ENCODE results near the gene ACSM6.

DNA sequence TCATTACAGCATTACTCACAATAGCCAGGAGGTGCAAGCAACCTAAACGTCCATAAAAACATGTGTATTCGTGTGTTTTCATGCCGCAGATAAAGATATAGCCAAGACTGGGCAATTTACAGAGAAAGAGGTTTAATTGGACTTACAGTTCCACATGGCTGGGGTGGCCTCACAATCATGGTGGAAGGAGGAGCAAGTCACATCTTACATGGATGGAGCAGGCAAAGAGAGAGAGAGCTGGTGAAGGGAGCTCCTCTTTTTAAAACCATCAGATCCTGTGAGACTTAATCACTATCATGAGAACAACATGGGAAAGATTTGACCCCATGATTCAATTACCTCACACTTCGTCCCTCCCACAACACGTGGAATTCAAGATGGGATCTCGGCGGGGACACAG lies 63.8 kb downstream of the ACSM6 start:
- TF ChIP-seq ZFP30 (CRISPR knock-in tag; IDR thresholded peaks at IDR 0.05) (no peak), POU6F1 (CRISPR knock-in tag; IDR thresholded peaks at IDR 0.05; ENCODE audit: borderline replicate concordance, low read depth) (no peak), ZFP3 (CRISPR knock-in tag; IDR thresholded peaks at IDR 0.05) (no peak), ZNF565 (CRISPR knock-in tag; conservative IDR thresholded peaks at IDR 0.05; ENCODE audit: low read depth) (no peak), TCF4 (CRISPR knock-in tag; IDR thresholded peaks at IDR 0.05; ENCODE audit: borderline replicate concordance) (no peak), BACH2 (CRISPR knock-in tag; IDR thresholded peaks at IDR 0.05; ENCODE audit: borderline replicate concordance) (no peak), RARB (CRISPR knock-in tag; IDR thresholded peaks at IDR 0.05) (no peak), GLIS3 (CRISPR knock-in tag; IDR thresholded peaks at IDR 0.05) (no peak), CSDC2 (CRISPR knock-in tag; IDR thresholded peaks at IDR 0.05) (no peak), PATZ1 (CRISPR knock-in tag; IDR thresholded peaks at IDR 0.05; ENCODE audit: borderline replicate concordance) (no peak), ARNTL (CRISPR knock-in tag; IDR thresholded peaks at IDR 0.05; ENCODE audit: borderline replicate concordance, low read depth) (no peak)
- TF ChIP-seq, protein P1, sequence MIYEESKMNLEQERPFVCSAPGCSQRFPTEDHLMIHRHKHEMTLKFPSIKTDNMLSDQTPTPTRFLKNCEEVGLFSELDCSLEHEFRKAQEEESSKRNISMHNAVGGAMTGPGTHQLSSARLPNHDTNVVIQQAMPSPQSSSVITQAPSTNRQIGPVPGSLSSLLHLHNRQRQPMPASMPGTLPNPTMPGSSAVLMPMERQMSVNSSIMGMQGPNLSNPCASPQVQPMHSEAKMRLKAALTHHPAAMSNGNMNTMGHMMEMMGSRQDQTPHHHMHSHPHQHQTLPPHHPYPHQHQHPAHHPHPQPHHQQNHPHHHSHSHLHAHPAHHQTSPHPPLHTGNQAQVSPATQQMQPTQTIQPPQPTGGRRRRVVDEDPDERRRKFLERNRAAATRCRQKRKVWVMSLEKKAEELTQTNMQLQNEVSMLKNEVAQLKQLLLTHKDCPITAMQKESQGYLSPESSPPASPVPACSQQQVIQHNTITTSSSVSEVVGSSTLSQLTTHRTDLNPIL (CRISPR knock-in tag; IDR thresholded peaks at IDR 0.05; ENCODE audit: low read depth), result no peak
